Calu3 (cell line): ENCODE results near the gene PRSS1. TPM values are rescaled to one million over a fixed set of nuclear protein-coding genes. Genes with fewer than 3 reads are reported as not detected.

ENCODE experiments used
- BruUV-seq: library from RNA; stranded (reverse); fragments of 400-500 nt; replicated peaks from 2 replicates; lab custom pipeline; 2021; lab: Mats Ljungman, UMichigan
- CTCF ChIA-PET: fragments of 300-600 bp; sonication (Branson Sonifier 250); formaldehyde crosslinking; loops from one replicate; lab custom pipeline; 2022; ENCODE audit warnings: antibody characterized with exemption; lab: Charles Lee
- DNase-seq: peaks from one replicate; pipeline ENCODE4 v3.0.0; 2022
- H3K27ac Mint-ChIP-seq: one replicate; pipeline ENCODE4 v1.8.0; 2022; ENCODE audit warnings: mixed read lengths; ENCODE audit not compliant: unreplicated experiment
- H3K27me3 Mint-ChIP-seq: one replicate; pipeline ENCODE4 v1.8.0; 2022; ENCODE audit warnings: mixed read lengths; ENCODE audit not compliant: unreplicated experiment
- H3K36me3 Mint-ChIP-seq: one replicate; pipeline ENCODE4 v1.8.0; 2022; ENCODE audit warnings: mild to moderate bottlenecking, moderate library complexity, mixed read lengths; ENCODE audit not compliant: insufficient read depth, unreplicated experiment
- H3K4me1 Mint-ChIP-seq: one replicate; pipeline ENCODE4 v1.8.0; 2022; ENCODE audit warnings: mild to moderate bottlenecking, low read depth, mixed read lengths; ENCODE audit not compliant: unreplicated experiment
- H3K4me3 Mint-ChIP-seq: one replicate; pipeline ENCODE4 v1.8.0; 2022; ENCODE audit warnings: mild to moderate bottlenecking, low read depth, moderate library complexity, mixed read lengths; ENCODE audit not compliant: unreplicated experiment
- H3K9me3 Mint-ChIP-seq: one replicate; pipeline ENCODE4 v1.8.0; 2022; ENCODE audit warnings: low read depth, mixed read lengths; ENCODE audit not compliant: unreplicated experiment
- intact Hi-C: fragments of 100-400 bp; cut with micrococcal nuclease; formaldehyde crosslinking; loops from one replicate; pipeline ENCODE4 v1.10.0; 2022; ENCODE audit not compliant: unreplicated experiment
- total RNA-seq: library from RNA; stranded (reverse); gene quantifications from 2 replicates; pipeline ENCODE4 v1.2.3, GENCODE V29; 2022
- TF ChIP-seq, protein P1 (sequence below): fragments of 200-600 bp; IDR thresholded peaks from one replicate; pipeline ENCODE4 v1.8.0; 2022; ENCODE audit warnings: antibody characterized with exemption; ENCODE audit not compliant: unreplicated experiment

PRSS1 gene
- total RNA-seq, 1 experiment from 2014 or later = 16.8 TPM

DNA sequence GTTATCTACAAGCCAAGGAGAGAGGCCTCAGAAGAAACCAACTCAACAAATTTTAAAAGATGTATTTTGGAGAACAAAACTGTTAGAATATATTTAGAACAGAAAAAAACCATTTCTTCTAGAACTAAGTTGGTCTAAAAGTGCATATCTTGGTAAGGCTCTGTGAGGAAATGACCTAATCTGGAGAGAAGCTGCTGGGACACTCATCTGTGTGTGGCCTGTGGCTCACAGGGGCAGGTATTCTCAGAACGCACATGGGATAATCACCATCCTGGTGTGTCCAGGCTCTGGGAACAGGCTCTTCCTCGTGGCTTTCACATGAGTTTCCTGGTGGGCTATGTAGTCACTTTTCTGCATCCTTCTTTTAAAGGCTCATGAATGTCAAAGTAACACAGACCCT, 38.1 kb upstream of the PRSS1 start:
- CTCF ChIA-PET = interaction anchor here (1.1 to 5.6 kb wide), 2 partner anchors 72 to 73 kb away, joined by 4 to 62 read pairs; no protein-coding TSS in a partner anchor
- no peaks in the 10 kb centered on the region for H3K36me3 Mint-ChIP-seq
- peaks cover 72% of the 10 kb centered on the region for H3K27me3 Mint-ChIP-seq
- BruUV-seq = no TSS peak
- intact Hi-C loops = loop anchor here (5.0 kb wide), 1 partner anchor 79 kb away; no protein-coding TSS in a partner anchor
- TF ChIP-seq, protein P1, sequence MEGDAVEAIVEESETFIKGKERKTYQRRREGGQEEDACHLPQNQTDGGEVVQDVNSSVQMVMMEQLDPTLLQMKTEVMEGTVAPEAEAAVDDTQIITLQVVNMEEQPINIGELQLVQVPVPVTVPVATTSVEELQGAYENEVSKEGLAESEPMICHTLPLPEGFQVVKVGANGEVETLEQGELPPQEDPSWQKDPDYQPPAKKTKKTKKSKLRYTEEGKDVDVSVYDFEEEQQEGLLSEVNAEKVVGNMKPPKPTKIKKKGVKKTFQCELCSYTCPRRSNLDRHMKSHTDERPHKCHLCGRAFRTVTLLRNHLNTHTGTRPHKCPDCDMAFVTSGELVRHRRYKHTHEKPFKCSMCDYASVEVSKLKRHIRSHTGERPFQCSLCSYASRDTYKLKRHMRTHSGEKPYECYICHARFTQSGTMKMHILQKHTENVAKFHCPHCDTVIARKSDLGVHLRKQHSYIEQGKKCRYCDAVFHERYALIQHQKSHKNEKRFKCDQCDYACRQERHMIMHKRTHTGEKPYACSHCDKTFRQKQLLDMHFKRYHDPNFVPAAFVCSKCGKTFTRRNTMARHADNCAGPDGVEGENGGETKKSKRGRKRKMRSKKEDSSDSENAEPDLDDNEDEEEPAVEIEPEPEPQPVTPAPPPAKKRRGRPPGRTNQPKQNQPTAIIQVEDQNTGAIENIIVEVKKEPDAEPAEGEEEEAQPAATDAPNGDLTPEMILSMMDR = no peak
- DNase-seq = no peak
- peaks cover 12% of the 10 kb centered on the region for H3K4me1 Mint-ChIP-seq
- no peak overlapping the region for H3K27ac Mint-ChIP-seq
- no peaks in the 10 kb centered on the region for H3K9me3 Mint-ChIP-seq
- H3K4me3 Mint-ChIP-seq = no peak overlapping the region

DNA sequence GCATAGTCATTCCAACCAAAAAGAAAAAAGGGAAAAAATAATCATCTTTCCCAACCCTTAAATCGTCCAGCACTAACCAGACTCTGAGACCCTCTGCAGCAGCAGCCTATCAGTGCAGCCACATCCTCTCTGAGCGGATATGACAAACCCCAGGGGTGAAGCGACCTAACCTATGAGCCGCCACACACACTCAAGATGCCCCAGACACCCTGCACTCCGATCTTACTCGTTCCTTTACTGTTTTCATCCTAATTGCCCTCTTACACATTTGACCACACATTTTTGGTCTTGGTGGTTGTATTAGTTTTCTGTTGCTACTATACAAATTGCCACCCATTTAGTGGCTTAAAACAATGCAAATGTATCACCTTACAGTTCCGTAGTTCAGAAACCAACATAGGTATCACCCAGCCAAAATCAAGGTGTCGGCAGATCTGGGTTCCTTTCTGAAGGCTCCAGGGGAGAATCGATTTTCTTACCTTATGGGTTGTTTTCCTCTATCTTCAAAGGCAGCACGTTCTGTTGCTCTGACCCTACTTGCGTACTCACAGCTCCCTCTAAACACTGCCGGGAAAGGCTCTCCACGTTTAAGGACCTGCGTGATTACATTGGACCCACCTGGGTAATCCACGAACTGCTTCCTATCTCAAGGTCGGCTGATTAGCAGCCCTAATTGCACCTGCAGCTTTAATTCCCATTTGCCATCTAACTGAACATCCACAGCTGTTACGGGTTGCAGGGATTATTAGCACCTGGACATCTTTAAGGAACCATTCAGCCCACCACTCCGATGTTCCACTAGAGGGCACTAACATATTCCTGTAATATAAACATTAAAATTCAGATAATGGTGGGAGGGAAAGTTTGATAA, 37.3 kb upstream of the PRSS1 start:
- no peak overlapping the region for H3K4me3 Mint-ChIP-seq
- intact Hi-C loops = loop anchor here (1.0 to 5.0 kb wide), 3 partner anchors 43 to 80 kb away; no protein-coding TSS in a partner anchor
- no TSS peak for BruUV-seq
- H3K27ac Mint-ChIP-seq = no peak overlapping the region
- TF ChIP-seq, protein P1 = peak; percentile 59
- H3K9me3 Mint-ChIP-seq = no peaks in the 10 kb centered on the region
- H3K4me1 Mint-ChIP-seq = peaks cover 12% of the 10 kb centered on the region
- no peaks in the 10 kb centered on the region for H3K36me3 Mint-ChIP-seq
- peaks cover 80% of the 10 kb centered on the region for H3K27me3 Mint-ChIP-seq
- DNase-seq = peak; percentile 18
- CTCF ChIA-PET = interaction anchor here (0.8 to 5.6 kb wide), 3 partner anchors 59 to 72 kb away, joined by 3 to 62 read pairs (median 3); partner anchors contain the start of gene PRSS2

DNA sequence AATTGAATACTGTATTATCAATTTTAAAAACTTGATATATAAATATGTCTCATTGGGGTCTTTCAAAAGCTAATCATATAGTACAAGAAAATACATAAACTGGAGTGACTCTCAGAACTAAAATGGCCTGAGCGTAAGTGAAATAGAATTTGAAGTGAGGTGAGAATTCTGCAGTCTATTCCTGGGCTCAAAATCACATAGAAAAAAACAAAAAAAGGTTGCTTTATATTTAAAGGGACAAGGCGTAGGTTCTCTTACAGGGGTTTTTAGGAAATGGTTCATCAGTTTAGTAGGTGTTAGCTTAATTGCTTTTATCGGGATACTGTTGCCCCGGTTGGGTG, 36.7 kb upstream of the PRSS1 start:
- H3K36me3 Mint-ChIP-seq = no peaks in the 10 kb centered on the region
- BruUV-seq = no TSS peak
- DNase-seq = no peak
- CTCF ChIA-PET = interaction anchor here (0.8 to 5.6 kb wide), 3 partner anchors 59 to 71 kb away, joined by 3 to 62 read pairs (median 3); partner anchors contain the start of gene PRSS2
- H3K27me3 Mint-ChIP-seq = peaks cover 82% of the 10 kb centered on the region
- H3K27ac Mint-ChIP-seq = no peak overlapping the region
- intact Hi-C loops = loop anchor here (1.0 to 5.0 kb wide), 3 partner anchors 43 to 80 kb away; no protein-coding TSS in a partner anchor
- no peak overlapping the region for H3K4me3 Mint-ChIP-seq
- TF ChIP-seq, protein P1 = peak; percentile 4
- H3K4me1 Mint-ChIP-seq = peaks cover 12% of the 10 kb centered on the region
- H3K9me3 Mint-ChIP-seq = no peaks in the 10 kb centered on the region

DNA sequence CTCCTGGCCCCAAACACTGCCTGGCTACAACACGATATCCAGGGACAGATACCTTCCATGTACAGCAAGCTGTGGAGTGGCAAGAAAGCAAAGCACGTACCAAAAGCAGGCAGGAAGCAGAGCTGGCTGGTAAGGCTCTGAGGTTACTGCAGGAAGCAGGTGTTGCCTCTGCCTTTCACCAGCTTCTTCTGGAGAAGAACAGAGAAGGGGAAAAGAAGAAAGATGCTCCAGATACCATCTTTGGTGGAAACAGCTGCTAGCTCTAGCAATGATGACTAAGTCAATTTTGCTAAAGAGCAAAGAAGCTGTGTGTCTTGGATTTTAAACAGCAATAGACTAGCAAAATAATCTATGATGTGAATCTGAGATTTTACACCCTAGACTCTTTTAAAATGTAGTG, 34.9 kb upstream of the PRSS1 start:
- no peak for DNase-seq
- BruUV-seq = no TSS peak
- TF ChIP-seq, protein P1 = no peak
- no peak overlapping the region for H3K27ac Mint-ChIP-seq
- H3K27me3 Mint-ChIP-seq = peaks cover 78% of the 10 kb centered on the region
- H3K4me1 Mint-ChIP-seq = peaks cover 12% of the 10 kb centered on the region
- H3K36me3 Mint-ChIP-seq = no peaks in the 10 kb centered on the region
- intact Hi-C loops = loop anchor here (5.0 kb wide), 1 partner anchor 82 kb away; no protein-coding TSS in a partner anchor
- no peaks in the 10 kb centered on the region for H3K9me3 Mint-ChIP-seq
- CTCF ChIA-PET = interaction anchor here (0.6 to 5.6 kb wide), 2 partner anchors 69 to 78 kb away, joined by 3 to 62 read pairs; no protein-coding TSS in a partner anchor
- no peak overlapping the region for H3K4me3 Mint-ChIP-seq
